GM19193 (cell line): Measurements from ENCODE around the gene PRDM11.

Experiments
- POLR2A ChIP-seq: IDR thresholded peaks from 4 replicates; pipeline ENCODE4 v1.6.1; 2011; ENCODE audit not compliant: insufficient read depth, insufficient read length; ENCODE audit errors: extremely low read depth

PRDM11 gene

GRCh38 chr11:45278714-45279113, 132.3 kb downstream of the PRDM11 start:
- TF ChIP-seq POLR2A, result no peak

GRCh38 chr11:45279645-45280044, 133.2 kb downstream of the PRDM11 start:
- TF ChIP-seq POLR2A, result no peak

- TF ChIP-seq POLR2A, result no peak
Measured at GRCh38 chr11:45280449-45280848, 134.0 kb downstream of the PRDM11 start.

- TF ChIP-seq POLR2A, result no peak
Measured at GRCh38 chr11:45282081-45282480, 135.6 kb downstream of the PRDM11 start.
